Endothelial cell of umbilical vein (primary cell): ENCODE measurements around the gene NSD2. TPM values are rescaled to one million over a fixed set of nuclear protein-coding genes. Genes with fewer than 3 reads are reported as not detected.
"Not testable (repeated sequence)": the region's sequence is repeated elsewhere in the genome, so short reads cannot be mapped to it uniquely, and the experiment has no call there.

Experiments used
- BruUV-seq: library from RNA; stranded (reverse); fragments of 400-500 nt; replicated peaks from 2 replicates; lab custom pipeline; 2021; lab: Mats Ljungman, UMichigan
- CTCF ChIA-PET: fragments of 300-600, 350-600 bp; sonication (Branson Sonifier 250); formaldehyde crosslinking; loops from one replicate; lab custom pipeline; 2021; ENCODE audit warnings: antibody characterized with exemption, inconsistent platforms; lab: Charles Lee
- POLR2A ChIA-PET: fragments of 300-600, 350-600 bp; sonication (Branson Sonifier 250); formaldehyde crosslinking; loops from one replicate; lab custom pipeline; 2021; ENCODE audit warnings: antibody characterized with exemption, inconsistent platforms; lab: Charles Lee
- DNase-seq: peaks from one replicate; pipeline ENCODE4 v3.0.0-alpha.2; 2011; ENCODE audit warnings: low read depth, low spot score
- FAIRE-seq: peaks from 2 replicates; lab custom pipeline; 2011; peaks lifted over from hg19 to GRCh38; lab: Jason Lieb, UNC
- H2AFZ ChIP-seq: 2 replicates; pipeline ENCODE4 v1.6.0; 2012; ENCODE audit warnings: low read depth, low read length, control low read depth, inconsistent platforms
- H3K27ac ChIP-seq: 2 replicates; pipeline ENCODE4 v1.5.1; 2011; ENCODE audit warnings: low read depth, mild to moderate bottlenecking, control low read depth, low read length, moderate library complexity; ENCODE audit not compliant: insufficient read depth
- H3K27me3 ChIP-seq, 2 experiments: 2 replicates each; pipeline versions ENCODE4 v1.6.0 to v1.6.1; 2011; ENCODE audit warnings: low read length in 2 of 2, mixed read lengths in 1 of 2; ENCODE audit not compliant: control insufficient read depth in 2 of 2, insufficient read depth in 2 of 2
- H3K36me3 ChIP-seq, 2 experiments: 2 replicates in 1 of 2; 3 replicates in 1 of 2; pipeline ENCODE4 v1.5.1; 2011; ENCODE audit warnings: low read length in 2 of 2, mild to moderate bottlenecking in 1 of 2, moderate library complexity in 1 of 2; ENCODE audit not compliant: control insufficient read depth in 2 of 2, insufficient read depth in 2 of 2; ENCODE audit errors: extremely low read depth in 1 of 2
- H3K4me1 ChIP-seq: 3 replicates; pipeline ENCODE4 v1.5.1; 2011; ENCODE audit warnings: mild to moderate bottlenecking, low read length; ENCODE audit not compliant: control insufficient read depth, insufficient read depth; ENCODE audit errors: extremely low read depth
- H3K4me2 ChIP-seq: 2 replicates; pipeline ENCODE4 v1.6.1; 2011; ENCODE audit warnings: low read length, control low read depth, mixed read lengths; ENCODE audit not compliant: insufficient read depth
- H3K4me3 ChIP-seq, 3 experiments: fragments of 200-600 bp in 1 of 3; sonication (generic), shearing (Covaris generic) in 1 of 3; replicated peaks in 1 of 3; 2 replicates each; pipeline ENCODE4 v1.5.1; 2011 to 2016; ENCODE audit warnings: control low read depth in 3 of 3, low read length in 3 of 3, mild to moderate bottlenecking in 2 of 3, inconsistent platforms in 1 of 3, low read depth in 1 of 3, moderate library complexity in 1 of 3; ENCODE audit not compliant: insufficient read depth in 1 of 3
- H3K79me2 ChIP-seq: 2 replicates; pipeline ENCODE4 v1.6.0; 2012; ENCODE audit warnings: low read length, inconsistent platforms; ENCODE audit not compliant: control insufficient read depth, insufficient read depth
- H3K9ac ChIP-seq: replicated peaks from 2 replicates; pipeline ENCODE3; 2011; ENCODE audit warnings: low read length, control low read depth; ENCODE audit not compliant: insufficient read depth; ENCODE audit errors: extremely low read depth
- H3K9me1 ChIP-seq: replicated peaks from 3 replicates; pipeline ENCODE4 v1.6.0; 2011; ENCODE audit warnings: mild to moderate bottlenecking, low read length; ENCODE audit not compliant: control insufficient read depth, insufficient read depth; ENCODE audit errors: extremely low read depth
- H3K9me3 ChIP-seq: replicated peaks from 2 replicates; pipeline ENCODE4 v1.5.1; 2012; ENCODE audit warnings: low read length, inconsistent platforms; ENCODE audit not compliant: control insufficient read depth, insufficient read depth
- H4K20me1 ChIP-seq: replicated peaks from 2 replicates; pipeline ENCODE3; 2011; ENCODE audit warnings: mild to moderate bottlenecking, low read length; ENCODE audit not compliant: control insufficient read depth, insufficient read depth; ENCODE audit errors: extremely low read depth
- CTCF ChIP-seq, 2 donors: IDR thresholded peaks; 1 replicate in 1 of 2; 2 replicates in 1 of 2; pipeline ENCODE4 v1.5.1; 2011; ENCODE audit warnings: low read length in 2 of 2, mild to moderate bottlenecking in 2 of 2, moderate library complexity in 2 of 2, control low read depth in 1 of 2, inconsistent platforms in 1 of 2, low read depth in 1 of 2; ENCODE audit not compliant: insufficient read depth in 1 of 2; ENCODE audit errors: extremely low read depth in 1 of 2
- GATA2 ChIP-seq: IDR thresholded peaks from 2 replicates; pipeline ENCODE4 v1.7.0; 2011; ENCODE audit warnings: low read depth, mild to moderate bottlenecking, moderate library complexity, mixed read lengths, low read length; ENCODE audit not compliant: insufficient read length, insufficient read depth
- MAX ChIP-seq: IDR thresholded peaks from 2 replicates; pipeline ENCODE4 v1.6.1; 2011; ENCODE audit not compliant: insufficient read depth, insufficient read length
- MYC ChIP-seq: IDR thresholded peaks from one replicate; pipeline ENCODE4 v1.6.1; 2011; ENCODE audit warnings: mild to moderate bottlenecking, low read depth, low read length
- dilution Hi-C: fragments of 300-500 bp; cut with MboI; formaldehyde crosslinking; loops from one replicate; pipeline ENCODE4 v1.15.0; 2019; ENCODE audit warnings: low sequenced_read_pairs; ENCODE audit not compliant: extremely low pct_ligation_motif_present
- intact Hi-C: fragments of 100-400 bp; cut with micrococcal nuclease; formaldehyde crosslinking; loops from one replicate; pipeline ENCODE4 v1.10.0; 2022
- polyA plus RNA-seq, 4 experiments: library from polyadenylated mRNA; depleted of rRNA in 3 of 4; stranded (reverse) in 3 of 4; unstranded in 1 of 4; fragments of >200 nt; gene quantifications; 2 replicates each; pipeline versions ENCODE4 v1.2.1 to v1.2.3, GENCODE V29; 2011 to 2012; ENCODE audit warnings: missing spikeins in 1 of 4
- total RNA-seq: library from RNA; stranded (reverse); gene quantifications from 2 replicates; pipeline ENCODE4 v1.2.3, GENCODE V29; 2021

NSD2 gene
- total and polyA plus RNA-seq, 2 donors (not counting 3 experiments of a cell fraction or from before 2014, with no cell fraction given): 31.3 to 171 TPM

DNA sequence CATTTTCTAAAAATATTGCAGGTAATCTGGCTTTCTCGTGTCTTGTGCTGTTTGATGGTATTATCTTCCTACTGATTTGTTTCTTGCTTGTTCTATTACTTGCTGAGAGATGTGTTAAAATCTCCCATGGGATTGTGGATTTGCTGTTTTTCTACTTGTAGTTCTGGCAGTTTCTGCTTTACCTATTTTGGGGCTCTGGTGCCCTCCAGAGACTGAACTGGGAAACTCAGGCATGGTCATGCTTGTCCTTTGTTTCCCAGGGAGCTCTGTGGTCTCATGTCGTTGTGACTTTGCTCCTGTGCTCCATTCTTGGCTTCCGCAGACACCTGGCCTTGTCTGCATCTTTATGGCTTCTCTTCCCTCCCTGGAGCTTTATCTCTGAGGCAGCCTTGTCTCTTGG is 39.5 kb downstream of the NSD2 start:
- H3K27ac ChIP-seq: no peak overlapping the region
- FAIRE-seq: peak; percentile 64
- dilution Hi-C loops (no loop called here), intact Hi-C loops (loop anchor here (1.0 to 5.0 kb wide), 4 partner anchors 37 to 162 kb away; partner anchors contain the start of gene LETM1)
- H2AFZ ChIP-seq: no peak overlapping the region
- H3K9me3 ChIP-seq: no peaks in the 10 kb centered on the region
- TF ChIP-seq GATA2: no peak
- TF ChIP-seq MYC: no peak
- TF ChIP-seq CTCF (IDR thresholded peaks at IDR 0.05; ENCODE audit: extremely low read depth in 1 of 2, insufficient read depth in 1 of 2, low read depth in 1 of 2, low read length in 2 of 2): peak; percentile 51 to 74
- TF ChIP-seq MAX: no peak
- CTCF ChIA-PET: interaction anchor here (0.6 to 4.1 kb wide), 36 partner anchors 8 to 217 kb away, joined by 3 to 43 read pairs (median 4); partner anchors contain the start of gene LETM1
- H3K79me2 ChIP-seq: peaks cover 95% of the 10 kb centered on the region
- H3K9ac ChIP-seq: no peak overlapping the region
- peaks cover 3% of the 10 kb centered on the region in 2 experiments for H3K36me3 ChIP-seq
- H3K4me3 ChIP-seq: no peak overlapping the region
- H3K27me3 ChIP-seq: no peaks in the 10 kb centered on the region
- BruUV-seq: no TSS peak
- peak; percentile 65 for DNase-seq
- no peaks in the 10 kb centered on the region for H4K20me1 ChIP-seq
- H3K4me1 ChIP-seq: no peaks in the 10 kb centered on the region
- H3K4me2 ChIP-seq: no peak overlapping the region
- no peaks in the 10 kb centered on the region for H3K9me1 ChIP-seq
- POLR2A ChIA-PET: no interaction called here

DNA sequence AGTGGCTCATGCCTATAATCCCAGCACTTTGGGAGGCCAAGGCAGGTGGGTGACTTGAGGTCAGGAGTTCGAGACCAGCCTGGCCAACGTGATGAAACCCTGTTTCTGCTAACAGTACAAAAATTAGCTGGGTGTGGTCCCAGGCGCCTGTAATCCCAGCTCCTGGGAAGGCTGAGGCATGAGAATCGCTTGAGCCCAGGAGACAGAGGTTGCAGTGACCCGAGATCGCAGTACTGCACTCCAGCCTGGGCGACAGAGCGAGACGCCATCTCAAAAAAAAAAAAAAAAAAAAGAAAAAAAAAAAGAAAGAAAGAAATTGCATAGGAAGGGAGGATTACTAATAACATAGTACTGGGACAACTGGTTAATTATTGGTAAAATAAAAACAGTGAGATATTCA is 40.1 kb downstream of the NSD2 start:
- H4K20me1 ChIP-seq, H3K27ac ChIP-seq, FAIRE-seq: not testable (repeated sequence)

More for the DNA sequence above, 40.1 kb downstream of the NSD2 start:
- intact Hi-C loops: loop anchor here (5.0 kb wide), 1 partner anchor 99 kb away; no protein-coding TSS in a partner anchor
- BruUV-seq, H3K4me2 ChIP-seq, H3K4me1 ChIP-seq, H3K4me3 ChIP-seq, POLR2A ChIA-PET, H2AFZ ChIP-seq, H3K9me3 ChIP-seq, H3K27me3 ChIP-seq, H3K9ac ChIP-seq, H3K36me3 ChIP-seq, dilution Hi-C loops, DNase-seq, H3K9me1 ChIP-seq: not testable (repeated sequence)
- CTCF ChIA-PET: interaction anchor here (0.6 to 4.1 kb wide), 36 partner anchors 9 to 218 kb away, joined by 3 to 43 read pairs (median 4); partner anchors contain the start of gene LETM1
- peaks cover 95% of the 10 kb centered on the region for H3K79me2 ChIP-seq
